ENCODE results near the gene ZBTB34.

The ZBTB34 gene

GRCh38 chr9:126880226-126880946 lies 19.9 kb downstream of the ZBTB34 start:
- DNase-seq: no peak

DNA sequence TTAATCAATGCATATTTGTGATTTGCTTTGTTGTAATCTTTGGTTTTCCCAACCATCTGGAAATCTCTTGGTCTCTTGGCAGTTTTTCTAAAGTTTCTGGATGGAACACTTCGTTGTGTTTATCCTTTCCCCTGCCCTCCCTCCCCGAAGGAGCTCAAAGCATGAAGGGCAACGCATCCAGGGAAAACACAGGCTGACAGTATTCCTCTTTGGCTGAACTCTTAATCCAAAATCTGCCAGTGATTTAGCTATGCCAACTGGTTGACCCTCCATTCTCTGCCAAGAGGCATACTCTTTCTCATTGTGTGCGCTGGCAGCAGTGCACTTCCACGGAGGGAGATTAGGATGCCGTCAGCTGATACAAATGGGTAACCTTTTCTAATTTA lies 20.5 kb downstream of the ZBTB34 start:
- DNase-seq: no peak

GRCh38 chr9:126882746-126883145 lies 22.3 kb downstream of the ZBTB34 start:
- no peak for DNase-seq

GRCh38 chr9:126883636-126884035 lies 23.2 kb downstream of the ZBTB34 start:
- no peak for DNase-seq

DNA sequence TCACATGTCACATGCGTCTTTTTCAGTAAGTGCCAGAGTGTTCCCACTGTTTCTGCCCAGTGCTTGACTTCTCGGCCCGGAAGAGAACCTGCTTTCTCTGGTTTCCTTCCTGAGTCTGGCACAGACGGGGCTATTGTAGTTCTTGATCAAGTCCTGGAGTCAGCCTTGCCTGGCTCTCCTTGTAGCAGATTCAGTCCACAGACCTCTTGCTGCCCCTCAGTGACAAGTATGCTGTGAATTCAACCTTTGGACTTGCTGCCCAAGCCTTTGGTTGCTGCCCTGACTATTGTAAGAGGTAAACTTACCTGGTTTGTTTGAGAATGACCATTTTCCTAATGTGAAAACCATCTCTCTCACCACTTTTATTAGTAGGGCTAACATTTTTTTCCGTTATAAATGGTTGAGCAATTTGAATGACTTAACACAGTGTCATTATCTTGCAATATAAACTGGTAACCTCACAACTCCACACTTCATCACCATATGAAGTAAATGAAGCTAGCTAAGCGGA lies 24.7 kb downstream of the ZBTB34 start:
- DNase-seq: no peak

DNA sequence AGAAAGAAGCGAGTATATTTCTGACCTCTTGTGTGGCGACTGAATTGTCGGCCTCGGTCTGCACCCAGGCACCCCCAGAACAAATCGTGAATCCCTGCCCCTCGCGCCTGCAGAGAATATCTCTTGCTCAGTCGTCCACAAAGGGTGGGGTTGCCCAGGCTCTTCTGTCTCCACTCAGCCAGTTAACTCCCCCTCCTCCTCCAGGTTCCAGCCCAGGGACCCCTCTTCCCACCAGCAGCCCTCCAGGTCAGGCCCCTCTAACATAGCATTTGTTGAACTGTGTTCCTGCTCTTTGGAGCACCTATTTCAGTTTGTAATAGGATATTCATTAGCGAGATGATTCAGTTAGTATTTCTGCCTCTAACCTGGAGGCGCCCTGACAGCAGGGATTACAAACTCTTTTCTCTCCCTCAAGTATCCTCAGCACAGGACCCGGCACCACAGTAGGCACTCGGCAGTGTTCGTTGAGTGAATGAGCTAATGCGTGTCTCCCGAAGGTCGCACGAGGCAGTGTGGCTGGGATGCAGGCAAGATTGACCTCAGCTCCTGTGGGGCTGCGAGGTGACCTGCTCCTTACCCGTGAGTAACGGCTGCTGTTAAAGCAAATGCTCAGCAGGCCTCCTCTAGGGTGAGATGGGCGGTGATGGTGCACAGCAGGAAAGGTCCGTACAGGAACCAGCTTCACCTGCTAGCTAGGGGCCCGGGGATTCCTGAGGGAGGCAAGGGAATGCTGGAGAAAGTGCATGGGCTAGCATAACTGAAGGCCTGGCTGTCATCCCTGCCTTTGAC lies 25.8 kb downstream of the ZBTB34 start:
- no peak for DNase-seq

GRCh38 chr9:126886897-126887296 lies 26.5 kb downstream of the ZBTB34 start:
- no peak for DNase-seq

DNA sequence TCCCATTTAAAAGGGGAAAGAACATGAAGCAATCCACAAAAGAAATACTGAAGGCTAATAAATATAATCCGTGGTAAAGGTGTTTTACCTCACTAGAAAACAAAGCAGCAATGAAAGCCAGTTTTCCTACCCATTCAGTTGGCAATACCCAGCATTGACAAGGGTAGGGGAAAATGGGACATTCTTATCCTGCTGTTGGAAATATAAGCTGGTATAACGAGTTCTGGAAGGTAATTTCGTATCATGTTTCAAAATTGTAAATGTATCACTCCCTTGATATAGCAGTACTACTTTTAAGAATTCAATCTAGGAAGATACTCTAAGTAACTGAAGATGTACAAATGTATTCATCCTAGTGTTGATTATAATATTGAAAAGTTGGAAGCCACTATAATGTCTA lies 31.2 kb downstream of the ZBTB34 start:
- DNase-seq: no peak

DNA sequence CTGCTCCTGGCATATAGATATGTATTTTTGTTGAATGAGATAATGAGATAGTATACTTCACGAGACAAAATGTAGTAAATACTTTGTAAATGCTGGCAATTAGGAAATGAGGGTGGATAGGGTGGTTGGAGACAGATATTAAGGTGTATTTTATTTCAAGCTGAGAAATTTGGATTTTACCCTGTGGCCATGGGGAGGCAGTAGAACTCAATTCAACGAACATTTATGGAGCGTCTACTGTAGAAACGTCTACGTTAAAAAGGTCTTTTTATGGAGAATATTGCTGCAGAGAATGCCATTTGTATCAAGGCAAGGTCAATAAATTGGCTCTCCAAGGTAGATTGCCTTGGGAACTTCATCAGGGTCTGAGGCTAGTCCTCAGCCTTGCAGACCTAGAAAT lies 32.6 kb downstream of the ZBTB34 start:
- DNase-seq: no peak

- no peak for DNase-seq
Observed at GRCh38 chr9:126894052-126894603, 33.7 kb downstream of the ZBTB34 start.

- no peak for DNase-seq
Observed at GRCh38 chr9:126902210-126902609, 41.8 kb downstream of the ZBTB34 start.

DNA sequence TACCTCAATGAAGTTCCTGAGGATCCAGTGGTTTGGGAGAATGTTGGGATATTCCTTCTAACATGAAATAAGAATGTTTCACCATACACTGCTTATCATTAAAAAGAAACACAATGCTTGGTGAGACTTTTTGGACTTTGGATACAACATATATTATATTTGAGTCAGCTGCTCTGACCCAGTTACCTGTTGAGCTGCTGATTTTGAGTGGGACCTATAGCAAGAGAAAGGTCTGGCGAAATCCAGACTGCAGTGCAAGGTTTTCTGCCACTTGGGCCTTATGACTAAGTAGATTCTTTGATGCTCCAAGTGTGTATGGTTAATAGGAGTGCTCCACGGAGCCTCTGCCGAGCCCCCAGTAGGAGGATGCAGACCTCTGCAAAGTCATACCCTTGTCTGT lies 44.1 kb downstream of the ZBTB34 start:
- DNase-seq: no peak

DNA sequence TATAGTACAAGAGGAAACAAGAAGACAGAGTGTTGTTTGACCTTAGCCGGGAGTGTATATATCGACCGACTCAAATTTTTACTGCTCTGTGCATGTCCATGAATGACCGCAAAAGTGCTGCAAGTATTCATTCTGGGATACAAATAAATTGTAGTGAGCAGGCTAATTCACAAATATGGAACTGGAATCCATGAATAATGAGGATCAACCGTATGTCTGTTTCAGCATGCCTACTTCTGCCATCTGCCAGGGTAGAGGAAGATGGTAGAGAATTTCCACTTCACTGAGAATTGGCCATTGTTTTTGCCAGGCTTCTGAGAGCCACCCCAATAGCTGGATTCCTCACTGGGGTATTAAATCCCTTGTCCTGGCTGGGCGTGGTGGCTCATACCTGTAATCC lies 45.7 kb downstream of the ZBTB34 start:
- DNase-seq: no peak

- no peak for DNase-seq
Observed at GRCh38 chr9:126907058-126907457, 46.6 kb downstream of the ZBTB34 start.

DNA sequence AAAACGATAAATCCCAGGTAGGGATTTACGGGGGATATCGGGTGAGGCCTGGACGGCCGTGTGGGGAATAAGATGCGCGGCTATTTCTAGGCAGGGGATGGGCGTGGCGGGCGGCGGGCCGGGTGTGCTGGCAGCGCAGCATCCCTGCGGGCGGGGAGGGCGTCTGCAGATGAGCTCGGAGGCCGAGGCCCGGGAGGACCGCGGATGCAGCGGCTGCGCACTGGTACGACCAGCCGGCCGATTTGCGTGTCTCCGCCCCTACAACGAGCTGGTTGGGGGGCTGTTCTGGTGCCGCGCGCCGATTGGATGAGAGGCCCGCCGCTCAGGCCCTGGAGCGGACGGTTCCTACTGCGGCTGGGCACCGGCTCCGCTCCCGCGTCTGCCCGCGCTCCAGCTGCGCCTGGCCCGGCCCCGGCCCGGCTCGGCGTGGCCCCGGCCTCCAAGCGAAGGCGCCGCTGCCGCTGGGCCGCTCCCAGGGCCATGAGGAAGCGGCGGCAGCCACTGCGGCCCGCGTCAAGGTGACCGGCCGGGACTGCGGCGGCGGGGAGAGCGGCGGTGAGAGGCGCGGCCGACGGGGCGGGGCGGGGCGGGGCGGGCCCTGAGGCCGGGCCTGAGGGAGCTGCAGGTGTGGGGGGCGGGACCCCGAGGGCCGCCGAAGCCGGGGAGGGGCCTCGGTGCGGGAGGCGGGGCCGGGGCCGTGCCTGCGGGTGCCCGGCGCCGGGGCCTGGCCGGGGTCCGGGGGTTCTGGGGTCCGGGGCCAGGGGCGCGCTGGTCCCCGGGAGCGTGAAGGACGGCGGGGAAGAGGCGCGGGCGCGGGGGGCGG lies 54.2 kb downstream of the ZBTB34 start, which contains the start of gene RALGPS1:
Gene RALGPS1 (plus strand): TSS at position 325 of the 823 bp plus-strand sequence. CDS start 47,508 bp downstream, outside the sequence.
- DNase-seq: peak; percentile 91

- DNase-seq: peak; percentile 27
Observed at GRCh38 chr9:126915281-126915816, 54.9 kb downstream of the ZBTB34 start.

- DNase-seq: no peak
Observed at GRCh38 chr9:126915846-126916543, 55.6 kb downstream of the ZBTB34 start.

DNA sequence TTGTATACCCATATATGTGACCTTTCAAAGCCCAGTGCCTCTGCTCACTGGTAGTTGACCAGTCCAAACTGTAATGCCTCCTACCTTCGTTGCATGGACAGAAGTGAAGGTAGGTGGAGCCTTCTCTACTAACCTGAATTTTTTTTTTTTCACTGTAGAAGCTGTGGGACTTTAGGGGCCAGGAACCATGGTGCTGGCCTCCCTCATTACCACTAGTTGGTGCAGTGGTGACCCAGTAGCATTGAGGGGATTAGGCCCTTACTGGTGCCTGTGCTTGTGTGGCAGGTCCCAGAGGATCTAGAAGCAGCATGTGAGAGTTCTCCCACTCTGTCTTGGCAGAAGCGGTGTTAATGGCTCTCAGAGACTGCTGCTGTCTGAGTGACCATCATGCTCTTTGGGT lies 56.5 kb downstream of the ZBTB34 start:
- DNase-seq: no peak

GRCh38 chr9:126919193-126919592 lies 58.8 kb downstream of the ZBTB34 start:
- no peak for DNase-seq

DNA sequence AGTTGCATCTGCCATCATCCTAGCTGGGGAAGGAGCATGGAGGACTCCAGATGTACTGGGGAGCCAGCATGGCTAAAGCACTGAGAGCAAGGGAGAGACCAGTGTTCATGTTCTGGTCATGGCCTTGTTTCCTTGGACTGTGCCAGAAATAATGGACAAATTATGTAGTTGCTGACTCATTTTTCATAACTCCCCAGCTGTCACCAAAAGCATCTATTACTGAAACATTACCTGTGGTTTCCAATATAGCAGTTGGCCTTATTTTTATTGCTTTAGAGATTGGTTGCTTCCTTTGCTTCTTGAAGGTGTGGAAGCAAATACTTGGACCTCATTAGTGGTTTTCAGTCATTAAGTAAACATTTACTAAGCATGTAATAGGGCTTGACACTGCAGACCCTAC lies 65.4 kb downstream of the ZBTB34 start:
- no peak for DNase-seq

DNA sequence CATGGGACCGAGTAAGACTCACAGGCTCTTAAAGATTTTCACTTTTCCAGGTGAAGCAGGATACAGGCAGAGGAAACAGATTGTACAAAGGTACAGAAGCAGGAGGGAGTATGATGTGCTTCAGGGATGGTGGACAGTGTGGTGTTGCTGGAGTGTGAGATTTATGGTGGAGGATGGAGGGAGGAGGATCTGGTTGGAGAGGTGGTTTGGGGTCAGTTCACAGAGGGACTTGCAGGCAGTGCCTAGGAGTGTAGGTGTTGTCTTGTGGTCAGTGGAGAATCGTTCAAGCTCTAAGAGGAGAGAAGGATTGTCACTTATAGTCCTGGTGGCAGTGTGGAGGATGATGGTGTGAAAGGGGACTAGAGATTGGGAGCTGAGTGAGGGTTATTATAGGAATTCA lies 65.9 kb downstream of the ZBTB34 start:
- no peak for DNase-seq

- DNase-seq: no peak
Observed at GRCh38 chr9:126927419-126927818, 67.0 kb downstream of the ZBTB34 start.
